ENCODE results near the gene KLHL15.

Gene KLHL15

DNA sequence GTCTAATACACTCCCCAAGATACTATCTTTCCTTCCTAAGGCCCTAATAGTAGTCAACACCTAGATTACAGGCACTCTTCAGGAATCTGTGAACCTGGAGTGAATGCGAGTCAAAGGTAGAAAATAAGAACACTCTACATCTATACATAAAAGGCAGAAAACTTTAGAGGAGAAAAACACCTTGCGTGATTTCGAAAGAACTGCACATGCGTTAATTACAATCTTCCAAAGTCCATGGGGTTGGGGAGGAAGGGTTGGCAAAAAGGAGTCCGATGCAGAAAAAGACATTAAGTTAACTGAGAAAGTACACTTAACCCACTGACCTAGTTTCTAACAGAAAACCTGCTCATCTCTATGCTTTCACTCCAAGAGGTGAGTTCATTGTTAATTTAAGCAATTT lies 27.3 kb downstream of the KLHL15 start:
- Histone ChIP-seq H2AK5ac (ENCODE audit: low read depth, low read length) (no peak overlapping the region), H2AFZ (ENCODE audit: low read length) (no peak overlapping the region), H4K8ac (ENCODE audit: low read depth, low read length) (no peak overlapping the region), H3K23ac (ENCODE audit: low read depth, low read length, poor library complexity) (no peak overlapping the region), H3K79me1 (ENCODE audit: low read depth, low read length) (no peaks in the 10 kb centered on the region), H4K91ac (ENCODE audit: low read depth, low read length, poor library complexity) (no peak overlapping the region), H2BK15ac (ENCODE audit: low read length) (no peak overlapping the region), H3K4me3 (ENCODE audit: low read length in 2 of 2) (no peak overlapping the region), H2BK12ac (ENCODE audit: low read length) (no peak overlapping the region), H3K27ac (replicated peaks; ENCODE audit: low read length) (no peak overlapping the region), H3K4ac (ENCODE audit: low read length) (no peak overlapping the region), H3K27me3 (ENCODE audit: control insufficient read depth in 3 of 3, insufficient read depth in 3 of 3, low read depth in 1 of 3, low read length in 3 of 3) (no peaks in the 10 kb centered on the region), H3K9me3 (replicated peaks in 1 of 2; ENCODE audit: control insufficient read depth in 2 of 2, insufficient read depth in 1 of 2, low read depth in 1 of 2, low read length in 2 of 2) (no peaks in the 10 kb centered on the region), H3K4me1 (ENCODE audit: control insufficient read depth in 2 of 2, insufficient read depth in 1 of 2, low read depth in 1 of 2, low read length in 2 of 2) (no peaks in the 10 kb centered on the region), H3K9ac (ENCODE audit: low read depth, low read length, poor library complexity) (no peak overlapping the region), H2BK120ac (ENCODE audit: low read depth, low read length) (no peak overlapping the region), H3K4me2 (ENCODE audit: insufficient read depth, low read length, poor library complexity, severe bottlenecking) (no peak overlapping the region), H3K14ac (ENCODE audit: low read length) (no peak overlapping the region), H3K36me3 (replicated peaks in 1 of 2; ENCODE audit: control insufficient read depth in 2 of 2, insufficient read depth in 2 of 2, low read length in 2 of 2) (peaks cover 0 to 41% of the 10 kb centered on the region in 2 donors), H2BK5ac (ENCODE audit: low read length) (no peak overlapping the region), H3K18ac (ENCODE audit: low read length) (no peak overlapping the region)
- no CpG with 5 or more reads among the region's 5 CpGs for WGBS, 2 donors (ENCODE audit: extremely low coverage in 2 of 2, insufficient read length in 2 of 2, insufficient replicate concordance in 1 of 2)
- no peak for DNase-seq (ENCODE audit: low spot score)

DNA sequence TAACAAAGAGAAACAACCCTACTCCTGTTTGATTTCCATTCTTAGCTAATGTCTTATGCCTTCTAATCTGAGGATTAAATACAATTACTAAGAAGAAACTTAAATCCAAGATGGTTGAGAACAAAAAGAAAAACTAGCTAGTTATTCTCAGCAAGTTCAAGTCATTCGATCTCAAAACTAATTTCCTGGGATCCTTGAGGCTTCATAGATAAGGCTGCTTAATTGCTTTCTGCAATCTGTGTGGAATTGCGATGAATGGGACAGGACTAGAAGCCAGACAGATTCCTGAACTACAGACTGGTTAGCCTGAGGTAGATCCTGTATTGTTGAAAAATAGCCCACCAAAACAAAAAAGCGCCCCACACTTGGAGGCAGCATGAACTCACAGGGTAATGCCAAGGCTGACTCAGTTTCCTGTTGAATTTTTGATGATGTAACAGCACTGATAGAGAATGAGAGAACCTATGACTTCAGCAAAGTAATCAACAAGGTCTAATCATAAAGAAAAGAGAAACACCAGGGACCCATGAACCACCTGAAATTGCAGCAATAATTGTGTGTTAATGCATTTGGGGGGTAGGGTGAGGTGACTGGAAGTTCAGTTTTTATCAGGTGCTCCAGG lies 33.9 kb downstream of the KLHL15 start:
- Histone ChIP-seq H2AFZ (ENCODE audit: low read length) (no peak overlapping the region), H2AK5ac (ENCODE audit: low read depth, low read length) (no peak overlapping the region), H3K4me2 (ENCODE audit: insufficient read depth, low read length, poor library complexity, severe bottlenecking) (no peak overlapping the region), H3K9me3 (replicated peaks in 1 of 2; ENCODE audit: control insufficient read depth in 2 of 2, insufficient read depth in 1 of 2, low read depth in 1 of 2, low read length in 2 of 2) (no peaks in the 10 kb centered on the region), H2BK12ac (ENCODE audit: low read length) (no peak overlapping the region), H3K9ac (ENCODE audit: low read depth, low read length, poor library complexity) (no peak overlapping the region), H3K23ac (ENCODE audit: low read depth, low read length, poor library complexity) (no peak overlapping the region), H3K27me3 (ENCODE audit: control insufficient read depth in 3 of 3, insufficient read depth in 3 of 3, low read depth in 1 of 3, low read length in 3 of 3) (no peaks in the 10 kb centered on the region), H3K4ac (ENCODE audit: low read length) (no peak overlapping the region), H4K91ac (ENCODE audit: low read depth, low read length, poor library complexity) (no peak overlapping the region), H3K18ac (ENCODE audit: low read length) (no peak overlapping the region), H3K4me3 (ENCODE audit: low read length in 2 of 2) (no peak overlapping the region), H3K36me3 (replicated peaks in 1 of 2; ENCODE audit: control insufficient read depth in 2 of 2, insufficient read depth in 2 of 2, low read length in 2 of 2) (peaks cover 4 to 48% of the 10 kb centered on the region in 2 donors), H2BK15ac (ENCODE audit: low read length) (no peak overlapping the region), H2BK5ac (ENCODE audit: low read length) (no peak overlapping the region), H3K79me1 (ENCODE audit: low read depth, low read length) (no peaks in the 10 kb centered on the region), H4K8ac (ENCODE audit: low read depth, low read length) (no peak overlapping the region), H3K27ac (replicated peaks; ENCODE audit: low read length) (no peak overlapping the region), H3K14ac (ENCODE audit: low read length) (no peak overlapping the region), H3K4me1 (ENCODE audit: control insufficient read depth in 2 of 2, insufficient read depth in 1 of 2, low read depth in 1 of 2, low read length in 2 of 2) (no peaks in the 10 kb centered on the region), H2BK120ac (ENCODE audit: low read depth, low read length) (no peak overlapping the region)
- WGBS, 2 donors (ENCODE audit: extremely low coverage in 2 of 2, insufficient read length in 2 of 2, insufficient replicate concordance in 1 of 2) = no CpG with 5 or more reads among the region's 3 CpGs
- DNase-seq (ENCODE audit: low spot score) = no peak

DNA sequence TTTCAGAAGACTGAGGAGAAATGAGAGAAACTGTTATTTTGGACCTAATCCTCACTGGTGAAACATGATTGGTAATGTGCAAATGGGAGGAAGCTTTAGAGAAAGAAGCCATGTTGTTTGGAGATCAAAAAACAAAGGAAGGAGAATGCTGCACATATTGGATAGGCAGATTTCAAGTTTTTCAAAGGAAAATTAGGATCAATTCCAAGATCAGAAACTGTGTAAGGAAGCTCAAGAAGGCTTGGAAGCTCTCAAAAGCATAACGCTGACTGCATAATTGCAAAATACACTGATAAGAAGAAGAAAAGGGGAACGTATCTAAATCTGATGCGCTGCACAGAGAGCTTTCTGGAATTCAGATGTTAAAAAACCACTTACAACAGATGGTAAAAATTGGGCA lies 34.6 kb downstream of the KLHL15 start:
- Histone ChIP-seq H3K14ac (ENCODE audit: low read length) (no peak overlapping the region), H3K79me1 (ENCODE audit: low read depth, low read length) (no peaks in the 10 kb centered on the region), H3K4me3 (ENCODE audit: low read length in 2 of 2) (no peak overlapping the region), H3K4me2 (ENCODE audit: insufficient read depth, low read length, poor library complexity, severe bottlenecking) (no peak overlapping the region), H4K91ac (ENCODE audit: low read depth, low read length, poor library complexity) (no peak overlapping the region), H3K27ac (replicated peaks; ENCODE audit: low read length) (no peak overlapping the region), H3K23ac (ENCODE audit: low read depth, low read length, poor library complexity) (no peak overlapping the region), H3K9ac (ENCODE audit: low read depth, low read length, poor library complexity) (no peak overlapping the region), H2BK5ac (ENCODE audit: low read length) (no peak overlapping the region), H3K4me1 (ENCODE audit: control insufficient read depth in 2 of 2, insufficient read depth in 1 of 2, low read depth in 1 of 2, low read length in 2 of 2) (no peaks in the 10 kb centered on the region), H3K36me3 (replicated peaks in 1 of 2; ENCODE audit: control insufficient read depth in 2 of 2, insufficient read depth in 2 of 2, low read length in 2 of 2) (peaks cover 7 to 55% of the 10 kb centered on the region in 2 donors), H2AK5ac (ENCODE audit: low read depth, low read length) (no peak overlapping the region), H2BK120ac (ENCODE audit: low read depth, low read length) (no peak overlapping the region), H3K18ac (ENCODE audit: low read length) (no peak overlapping the region), H4K8ac (ENCODE audit: low read depth, low read length) (no peak overlapping the region), H3K27me3 (ENCODE audit: control insufficient read depth in 3 of 3, insufficient read depth in 3 of 3, low read depth in 1 of 3, low read length in 3 of 3) (no peaks in the 10 kb centered on the region), H2BK15ac (ENCODE audit: low read length) (no peak overlapping the region), H3K9me3 (replicated peaks in 1 of 2; ENCODE audit: control insufficient read depth in 2 of 2, insufficient read depth in 1 of 2, low read depth in 1 of 2, low read length in 2 of 2) (no peaks in the 10 kb centered on the region), H2AFZ (ENCODE audit: low read length) (no peak overlapping the region), H3K4ac (ENCODE audit: low read length) (no peak overlapping the region), H2BK12ac (ENCODE audit: low read length) (no peak overlapping the region)
- no peak for DNase-seq (ENCODE audit: low spot score)
- WGBS, 2 donors (ENCODE audit: extremely low coverage in 2 of 2, insufficient read length in 2 of 2, insufficient replicate concordance in 1 of 2) = no CpG with 5 or more reads among the region's 3 CpGs

DNA sequence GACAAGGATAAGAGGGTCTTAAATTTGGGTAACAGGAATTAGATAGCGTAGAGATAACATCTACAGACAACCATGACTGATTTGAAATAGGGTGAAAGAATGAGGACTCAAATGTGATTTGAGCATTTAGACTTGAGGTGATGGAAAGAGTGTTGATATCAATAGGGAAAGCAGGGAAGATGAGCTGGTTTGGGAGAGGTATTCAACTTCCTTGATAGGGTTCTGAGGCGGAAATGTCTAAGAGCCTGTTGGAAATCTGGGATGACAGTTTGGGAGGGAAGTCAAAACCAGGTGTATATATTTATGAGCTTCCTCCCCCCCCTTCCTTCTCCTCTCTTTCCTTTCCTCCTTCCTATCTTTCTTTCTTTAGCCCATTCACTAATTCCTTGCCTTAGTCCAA lies 36.5 kb downstream of the KLHL15 start:
- Histone ChIP-seq H3K4ac (ENCODE audit: low read length) (no peak overlapping the region), H2AFZ (ENCODE audit: low read length) (no peak overlapping the region), H4K91ac (ENCODE audit: low read depth, low read length, poor library complexity) (no peak overlapping the region), H2BK5ac (ENCODE audit: low read length) (no peak overlapping the region), H3K79me1 (ENCODE audit: low read depth, low read length) (no peaks in the 10 kb centered on the region), H3K9me3 (replicated peaks in 1 of 2; ENCODE audit: control insufficient read depth in 2 of 2, insufficient read depth in 1 of 2, low read depth in 1 of 2, low read length in 2 of 2) (no peaks in the 10 kb centered on the region), H2BK15ac (ENCODE audit: low read length) (no peak overlapping the region), H3K36me3 (replicated peaks in 1 of 2; ENCODE audit: control insufficient read depth in 2 of 2, insufficient read depth in 2 of 2, low read length in 2 of 2) (peaks cover 7 to 73% of the 10 kb centered on the region in 2 donors), H2BK120ac (ENCODE audit: low read depth, low read length) (no peak overlapping the region), H2BK12ac (ENCODE audit: low read length) (no peak overlapping the region), H3K23ac (ENCODE audit: low read depth, low read length, poor library complexity) (no peak overlapping the region), H3K4me3 (ENCODE audit: low read length in 2 of 2) (no peak overlapping the region), H3K27me3 (ENCODE audit: control insufficient read depth in 3 of 3, insufficient read depth in 3 of 3, low read depth in 1 of 3, low read length in 3 of 3) (no peaks in the 10 kb centered on the region), H3K18ac (ENCODE audit: low read length) (no peak overlapping the region), H3K9ac (ENCODE audit: low read depth, low read length, poor library complexity) (no peak overlapping the region), H4K8ac (ENCODE audit: low read depth, low read length) (no peak overlapping the region), H2AK5ac (ENCODE audit: low read depth, low read length) (no peak overlapping the region), H3K4me1 (ENCODE audit: control insufficient read depth in 2 of 2, insufficient read depth in 1 of 2, low read depth in 1 of 2, low read length in 2 of 2) (no peaks in the 10 kb centered on the region), H3K14ac (ENCODE audit: low read length) (no peak overlapping the region), H3K4me2 (ENCODE audit: insufficient read depth, low read length, poor library complexity, severe bottlenecking) (no peak overlapping the region), H3K27ac (replicated peaks; ENCODE audit: low read length) (no peak overlapping the region)
- WGBS, 2 donors (ENCODE audit: extremely low coverage in 2 of 2, insufficient read length in 2 of 2, insufficient replicate concordance in 1 of 2) = no CpG with 5 or more reads among the region's 2 CpGs
- DNase-seq (ENCODE audit: low spot score) = no peak
